ENCODE data around the gene C11orf97.
A peak's percentile ranks its signal among the peaks of the same experiment; 100 is the strongest.
"Not testable (repeated sequence)": the region's sequence is repeated elsewhere in the genome, so short reads cannot be mapped to it uniquely, and the experiment has no call there.

Gene C11orf97

DNA sequence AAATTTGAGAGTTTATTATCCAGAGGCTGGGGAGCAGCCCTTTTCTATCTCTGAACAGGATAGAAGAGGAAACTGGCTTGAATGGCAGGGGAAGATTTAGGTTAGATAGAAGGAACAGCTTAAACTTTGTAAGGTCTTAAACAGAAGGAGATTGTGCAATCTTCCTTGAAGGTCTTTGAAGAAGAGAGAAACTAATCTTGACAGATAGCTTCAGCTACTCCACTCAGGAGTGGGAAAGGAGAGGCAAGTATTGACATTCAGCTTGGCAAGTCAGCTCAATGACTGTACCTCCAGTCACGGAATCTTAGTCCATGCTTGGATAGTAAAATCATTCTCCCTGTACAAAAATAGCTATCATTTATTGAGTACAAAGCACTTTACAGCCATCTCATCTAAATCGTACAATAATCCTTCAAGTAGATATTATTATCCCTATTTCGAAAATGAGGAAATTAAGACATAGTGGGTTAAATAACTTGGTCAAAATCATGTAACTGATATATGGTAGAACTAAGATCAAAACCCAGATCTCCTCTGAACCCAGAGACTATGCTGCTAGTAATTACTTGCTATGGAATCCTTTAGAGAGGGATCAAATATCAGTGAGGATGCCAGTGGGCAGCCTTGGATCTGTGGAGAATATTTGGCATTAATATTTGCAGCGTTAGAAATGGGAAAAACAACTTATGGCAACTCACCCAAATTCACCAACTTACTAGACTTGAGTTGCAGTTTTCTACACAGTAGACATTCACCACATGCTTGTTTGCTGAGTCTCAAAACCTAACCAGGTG lies 14.6 kb downstream of the C11orf97 start:
- DNase-seq, result no peak

DNA sequence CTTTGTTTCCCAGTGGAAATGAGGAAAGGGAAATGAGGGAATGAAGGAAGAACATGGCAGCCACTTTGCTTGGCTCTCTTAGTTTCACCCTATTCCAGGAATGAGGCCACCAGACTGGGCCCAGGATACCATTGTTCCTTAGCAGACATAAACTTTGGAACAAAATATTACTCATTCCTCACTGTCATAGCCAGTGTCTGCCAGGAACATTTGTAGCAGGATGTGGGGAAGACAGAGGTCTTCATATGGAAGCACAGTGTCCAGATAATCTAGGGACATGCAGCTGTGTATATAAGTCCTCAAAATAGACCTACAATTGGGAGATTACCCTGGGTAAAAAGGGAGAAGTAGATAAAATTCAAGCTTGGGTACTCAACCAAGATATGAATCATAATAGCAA lies 16.3 kb downstream of the C11orf97 start:
- no peak for DNase-seq

DNA sequence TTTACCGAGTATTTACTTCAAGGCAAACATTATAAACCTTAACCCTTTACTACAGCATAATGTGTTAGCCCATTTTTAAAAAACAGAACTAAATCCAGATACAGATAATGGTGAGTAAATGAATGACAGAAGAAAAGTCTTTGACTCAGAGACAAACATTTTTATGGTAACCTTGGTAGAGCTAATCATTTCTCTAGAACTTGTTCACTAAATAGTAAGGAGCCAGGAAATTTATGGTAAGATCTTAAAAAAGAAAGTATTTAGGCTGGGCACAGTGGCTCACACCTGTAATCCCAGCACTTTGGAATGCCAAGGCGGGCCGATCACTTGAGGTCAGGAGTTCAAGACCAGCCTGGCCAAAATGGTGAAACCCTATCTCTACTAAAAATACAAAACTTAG lies 19.9 kb downstream of the C11orf97 start:
- DNase-seq, result no peak

DNA sequence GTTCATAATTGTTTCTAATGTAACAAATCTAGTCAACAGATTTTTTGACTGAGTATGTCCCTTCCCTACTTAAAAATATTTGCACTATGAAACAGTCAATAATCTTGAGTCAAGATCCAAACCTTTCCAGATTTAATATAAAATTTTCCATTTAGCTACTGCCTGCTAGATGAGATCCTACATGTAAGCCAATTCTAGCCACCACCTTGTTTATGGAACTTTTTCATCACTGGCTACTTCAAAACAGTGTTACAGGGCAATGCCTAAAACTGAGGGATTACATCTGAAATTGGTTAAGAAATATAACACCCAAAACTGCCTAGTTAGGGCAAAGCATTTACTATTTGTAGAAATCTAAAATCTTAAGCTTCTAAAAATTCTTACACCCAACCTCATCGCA lies 20.9 kb downstream of the C11orf97 start:
- DNase-seq, result no peak

GRCh38 chr11:94533696-94534630 lies 21.7 kb downstream of the C11orf97 start:
- DNase-seq, result no peak

DNA sequence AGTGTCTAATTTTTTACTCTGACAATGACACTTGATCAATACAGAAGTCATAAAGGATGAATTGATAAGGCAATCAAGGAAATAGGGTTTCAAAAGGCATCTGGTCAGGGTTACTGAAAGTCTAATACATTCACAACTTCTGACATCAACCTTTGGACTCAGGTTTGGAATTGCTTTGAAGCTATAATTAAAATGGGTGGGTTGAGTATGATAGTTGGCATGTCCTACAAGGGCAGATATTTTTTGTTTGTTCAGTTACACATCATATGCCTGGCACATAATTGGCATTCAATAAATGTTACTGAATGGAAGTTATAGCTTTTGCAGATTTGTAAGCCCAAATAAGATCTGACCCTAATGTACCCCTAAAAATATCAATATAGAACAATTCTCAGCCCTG lies 24.1 kb downstream of the C11orf97 start:
- no peak for DNase-seq

GRCh38 chr11:94537031-94537600 lies 24.9 kb downstream of the C11orf97 start:
- DNase-seq, result no peak

DNA sequence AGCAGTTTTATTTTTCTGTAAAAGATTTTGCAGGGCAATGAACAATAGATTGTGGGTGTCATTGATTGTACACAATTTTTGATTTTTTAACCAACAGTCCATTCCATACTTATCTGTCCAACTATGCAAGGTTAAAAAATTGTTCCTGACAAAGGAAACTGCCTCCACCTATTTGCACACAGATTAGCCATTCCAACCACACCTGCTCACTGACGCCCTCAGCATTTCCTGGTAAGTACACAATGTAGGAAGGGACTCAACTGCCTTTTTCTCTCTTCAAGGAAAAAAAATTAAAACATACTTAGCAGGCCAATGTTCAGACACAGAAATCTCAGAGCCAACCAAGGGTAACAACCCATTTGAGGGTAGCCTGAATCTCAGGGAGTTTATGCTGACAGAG lies 27.2 kb downstream of the C11orf97 start:
- no peak for DNase-seq

- DNase-seq, result peak; percentile 75
Observed at GRCh38 chr11:94543695-94544645, 31.7 kb downstream of the C11orf97 start, which contains the start of gene FUT4. Gene FUT4, plus strand, starts transcription at chr11:94543921. Its CDS starts 213 bp downstream, at chr11:94544134.

- DNase-seq, result no peak
Observed at GRCh38 chr11:94544646-94545263, 32.5 kb downstream of the C11orf97 start.

GRCh38 chr11:94545264-94546161 lies 33.3 kb downstream of the C11orf97 start:
- DNase-seq, result no peak

DNA sequence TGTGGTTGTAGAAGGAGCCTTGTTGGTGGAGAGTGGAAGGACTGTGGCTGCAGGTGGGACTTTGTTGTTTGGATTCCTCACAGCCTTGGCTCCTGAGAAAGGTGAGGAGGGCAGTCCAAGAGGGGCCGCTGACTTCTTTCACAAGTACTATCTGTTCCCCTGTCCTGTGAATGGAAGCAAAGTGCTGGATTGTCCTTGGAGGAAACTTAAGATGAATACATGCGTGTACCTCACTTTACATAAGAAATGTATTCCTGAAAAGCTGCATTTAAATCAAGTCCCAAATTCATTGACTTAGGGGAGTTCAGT lies 33.9 kb downstream of the C11orf97 start:
- no peak for DNase-seq

- DNase-seq, result peak in 1 of 2 experiments; percentile 9
Observed at GRCh38 chr11:94546886-94547285, 34.6 kb downstream of the C11orf97 start.

- no peak for DNase-seq
Observed at GRCh38 chr11:94549146-94549545, 36.9 kb downstream of the C11orf97 start.

- no peak for DNase-seq
Observed at GRCh38 chr11:94550513-94550912, 38.3 kb downstream of the C11orf97 start.

DNA sequence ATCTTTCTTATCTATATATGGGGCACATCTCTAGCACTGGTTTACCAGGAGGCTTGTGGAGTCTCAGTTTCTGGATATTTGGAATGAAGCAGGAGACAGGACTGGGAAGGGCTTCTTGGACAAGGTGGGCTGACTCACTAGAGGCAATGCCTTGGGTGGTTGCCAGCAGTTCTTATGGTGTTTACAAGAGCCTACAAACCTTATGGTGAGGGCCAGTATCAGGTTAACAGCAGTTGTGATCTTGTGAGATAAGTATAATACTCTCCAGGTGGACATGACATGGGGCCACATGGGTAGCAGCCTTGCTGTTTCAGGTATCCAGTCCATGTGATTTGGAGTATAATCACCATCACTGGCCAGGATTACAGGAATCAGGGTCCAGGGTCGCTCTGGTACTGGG lies 41.7 kb downstream of the C11orf97 start:
- DNase-seq, result no peak

GRCh38 chr11:94555752-94556329 lies 43.6 kb downstream of the C11orf97 start:
- DNase-seq, result not testable (repeated sequence)

DNA sequence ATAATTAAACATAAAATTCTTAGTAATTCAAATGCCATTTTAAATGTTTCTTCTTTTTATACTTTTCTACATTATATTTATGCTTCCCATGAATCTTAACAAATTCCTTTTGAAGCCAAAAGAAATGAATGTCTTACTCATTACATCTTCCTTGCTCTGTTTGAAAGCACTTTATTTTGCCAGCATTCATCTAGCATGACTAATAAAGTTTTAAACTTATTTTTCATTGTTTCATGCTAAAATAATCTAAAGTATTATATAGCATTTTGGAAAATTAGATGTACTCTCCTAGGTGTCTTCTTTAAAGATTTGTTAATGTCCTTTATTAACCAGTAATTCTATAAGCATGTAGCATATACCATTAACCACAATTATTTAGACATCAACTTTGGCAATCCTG lies 45.2 kb downstream of the C11orf97 start:
- no peak for DNase-seq

GRCh38 chr11:94557992-94558391 lies 45.7 kb downstream of the C11orf97 start:
- DNase-seq, result no peak

DNA sequence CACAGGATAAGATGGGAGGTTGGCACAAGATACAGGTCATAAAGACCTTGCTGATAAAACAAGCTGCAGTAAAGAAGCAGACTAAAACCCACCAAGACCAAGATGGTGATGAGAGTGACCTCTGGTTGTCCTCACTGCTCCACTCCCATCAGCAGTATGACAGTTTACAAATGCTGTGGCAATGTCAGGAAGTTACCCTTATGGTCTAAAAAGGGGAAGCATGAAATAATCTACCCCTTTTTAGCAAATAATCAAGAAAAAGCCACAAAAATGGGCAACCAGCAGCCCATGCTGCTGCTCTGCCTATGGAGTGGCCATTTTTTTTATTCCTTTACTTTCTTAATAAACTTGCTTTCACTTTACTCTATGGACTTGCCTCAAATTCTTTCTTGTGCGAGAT lies 46.2 kb downstream of the C11orf97 start:
- no peak for DNase-seq

GRCh38 chr11:94558932-94559331 lies 46.7 kb downstream of the C11orf97 start:
- no peak for DNase-seq
